Caco-2 (cell line): ENCODE data around the gene FNDC3A. TPM values are rescaled to one million over a fixed set of nuclear protein-coding genes. Genes with fewer than 3 reads are reported as not detected.

Experiments
- BruUV-seq: library from RNA; stranded (reverse); fragments of 400-500 nt; replicated peaks from 2 replicates; lab custom pipeline; 2021; lab: Mats Ljungman, UMichigan
- CTCF ChIA-PET: fragments of 300-600 bp; sonication (Branson Sonifier 250); formaldehyde crosslinking; loops from one replicate; lab custom pipeline; 2022; ENCODE audit warnings: antibody characterized with exemption; lab: Charles Lee
- POLR2A ChIA-PET: fragments of 300-600 bp; sonication (Branson Sonifier 250); formaldehyde crosslinking; loops from one replicate; lab custom pipeline; 2022; ENCODE audit warnings: antibody characterized with exemption; lab: Charles Lee
- DNase-seq, 2 experiments: peaks; one replicate each; pipeline versions ENCODE4 v3.0.0 to v3.0.0-alpha.2; 2020 to 2022
- H3K27me3 ChIP-seq: replicated peaks from 2 replicates; pipeline ENCODE4 v1.6.0; 2011; ENCODE audit warnings: low read length; ENCODE audit not compliant: control insufficient read depth, insufficient read depth
- H3K36me3 ChIP-seq: 2 replicates; pipeline ENCODE4 v1.5.1; 2011; ENCODE audit warnings: low read length; ENCODE audit not compliant: control insufficient read depth, insufficient read depth
- H3K4me1 ChIP-seq: fragments of 250-450 bp; sonication (Bioruptor Pico); 2 replicates; pipeline ENCODE4 v1.5.1; 2020; ENCODE audit warnings: mild to moderate bottlenecking
- H3K4me3 ChIP-seq: 2 replicates; pipeline ENCODE4 v1.5.1; 2011; ENCODE audit warnings: low read depth, mild to moderate bottlenecking, control low read depth, low read length
- H3K9me3 ChIP-seq: fragments of 250-450 bp; sonication (Bioruptor Pico); 2 replicates; pipeline ENCODE4 v1.5.1; 2020; ENCODE audit warnings: mild to moderate bottlenecking, moderate library complexity
- H3K27ac Mint-ChIP-seq: one replicate; pipeline ENCODE4 v1.8.0; 2022; ENCODE audit warnings: mixed read lengths; ENCODE audit not compliant: unreplicated experiment
- H3K27me3 Mint-ChIP-seq: one replicate; pipeline ENCODE4 v1.8.0; 2022; ENCODE audit warnings: mixed read lengths; ENCODE audit not compliant: insufficient read depth, unreplicated experiment
- H3K36me3 Mint-ChIP-seq: one replicate; pipeline ENCODE4 v1.8.0; 2022; ENCODE audit warnings: mild to moderate bottlenecking, mixed read lengths; ENCODE audit not compliant: insufficient read depth, unreplicated experiment
- H3K4me1 Mint-ChIP-seq: one replicate; pipeline ENCODE4 v1.8.0; 2022; ENCODE audit warnings: low read depth, mixed read lengths; ENCODE audit not compliant: unreplicated experiment
- H3K4me3 Mint-ChIP-seq: one replicate; pipeline ENCODE4 v1.8.0; 2022; ENCODE audit warnings: mild to moderate bottlenecking, moderate library complexity, mixed read lengths; ENCODE audit not compliant: unreplicated experiment
- H3K9me3 Mint-ChIP-seq: one replicate; pipeline ENCODE4 v1.8.0; 2022; ENCODE audit warnings: mixed read lengths; ENCODE audit not compliant: unreplicated experiment
- CTCF ChIP-seq, 2 experiments: fragments of 200-600 bp in 1 of 2; IDR thresholded peaks; 1 replicate in 1 of 2; 2 replicates in 1 of 2; pipeline versions ENCODE4 v1.5.1 to v1.8.0; 2011 to 2022; ENCODE audit warnings: antibody characterized with exemption in 1 of 2, control low read depth in 1 of 2, inconsistent platforms in 1 of 2, low read depth in 1 of 2, low read length in 1 of 2, mild to moderate bottlenecking in 1 of 2, moderate library complexity in 1 of 2; ENCODE audit not compliant: insufficient read depth in 1 of 2, severe bottlenecking in 1 of 2, unreplicated experiment in 1 of 2
- intact Hi-C: fragments of 100-400 bp; cut with micrococcal nuclease; formaldehyde crosslinking; loops from one replicate; pipeline ENCODE4 v1.10.0; 2022; ENCODE audit not compliant: unreplicated experiment
- total RNA-seq: library from RNA; stranded (reverse); gene quantifications from 2 replicates; pipeline ENCODE4 v1.2.3, GENCODE V29; 2022

Gene FNDC3A
- total RNA-seq, 1 experiment from 2014 or later, result 32.5 TPM

GRCh38 chr13:49220036-49220855 is 244.5 kb downstream of the FNDC3A start, which contains the start of gene MLNR:
Gene MLNR (plus strand): TSS chr13:49220338. CDS start chr13:49220338, 0 bp downstream.
- Histone ChIP-seq H3K4me1 (0 out of 2 replicates have a peak, but pooled peaks cover 3% of the 10 kb centered on the region), H3K36me3 (no peaks in the 10 kb centered on the region), H3K27me3 (no peaks in the 10 kb centered on the region), H3K9me3 (no peaks in the 10 kb centered on the region), H3K4me3 (peak within 1 kb of the TSS; percentile 31)
- POLR2A ChIA-PET, result interaction anchor here (0.7 kb wide), 1 partner anchor 28 kb away, joined by 3 read pairs; the partner anchor contains the start of gene CDADC1
- H3K9me3 Mint-ChIP-seq, result no peaks in the 10 kb centered on the region
- CTCF ChIA-PET, result interaction anchor here (0.6 to 1.9 kb wide), 3 partner anchors 27 to 473 kb away, joined by 3 to 5 read pairs (median 5); partner anchors contain the start of gene CDADC1
- H3K4me1 Mint-ChIP-seq, result peaks cover 19% of the 10 kb centered on the region
- H3K4me3 Mint-ChIP-seq, result peak within 1 kb of the TSS; percentile 74
- H3K36me3 Mint-ChIP-seq, result no peaks in the 10 kb centered on the region
- TF ChIP-seq CTCF (IDR thresholded peaks at IDR 0.05; ENCODE audit: insufficient read depth in 1 of 2, low read depth in 1 of 2, low read length in 1 of 2, severe bottlenecking in 1 of 2, unreplicated experiment in 1 of 2), result peak; percentile 33 to 38
- H3K27me3 Mint-ChIP-seq, result peaks cover 14% of the 10 kb centered on the region
- peak; percentile 70 to 82 for DNase-seq
- no TSS peak for BruUV-seq
- no peak within 1 kb of the TSS for H3K27ac Mint-ChIP-seq
- intact Hi-C loops, result loop anchor here (10.0 kb wide), 1 partner anchor 65 kb away; no protein-coding TSS in a partner anchor

- Histone ChIP-seq H3K9me3 (no peaks in the 10 kb centered on the region), H3K36me3 (no peaks in the 10 kb centered on the region), H3K27me3 (no peaks in the 10 kb centered on the region), H3K4me1 (0 out of 2 replicates have a peak, but pooled peaks cover 3% of the 10 kb centered on the region), H3K4me3 (no peak overlapping the region)
- Mint-ChIP-seq H3K36me3 (no peaks in the 10 kb centered on the region), H3K27ac (no peak overlapping the region), H3K27me3 (peaks cover 14% of the 10 kb centered on the region), H3K4me3 (peak overlapping the region; percentile 74), H3K4me1 (peaks cover 19% of the 10 kb centered on the region), H3K9me3 (no peaks in the 10 kb centered on the region)
- ChIA-PET POLR2A (no interaction called here), CTCF (no interaction called here)
- no peak for DNase-seq
- BruUV-seq, result no TSS peak
- TF ChIP-seq CTCF (IDR thresholded peaks at IDR 0.05; ENCODE audit: insufficient read depth in 1 of 2, low read depth in 1 of 2, low read length in 1 of 2, severe bottlenecking in 1 of 2, unreplicated experiment in 1 of 2), result no peak
- intact Hi-C loops, result loop anchor here (10.0 kb wide), 1 partner anchor 64 kb away; no protein-coding TSS in a partner anchor
Measured at GRCh38 chr13:49220856-49221589, 245.3 kb downstream of the FNDC3A start.

- intact Hi-C loops, result loop anchor here (10.0 kb wide), 1 partner anchor 63 kb away; no protein-coding TSS in a partner anchor
- no peak for TF ChIP-seq CTCF (IDR thresholded peaks at IDR 0.05; ENCODE audit: insufficient read depth in 1 of 2, low read depth in 1 of 2, low read length in 1 of 2, severe bottlenecking in 1 of 2, unreplicated experiment in 1 of 2)
- 0 out of 2 replicates have a peak, but pooled peaks cover 3% of the 10 kb centered on the region for H3K4me1 ChIP-seq
- CTCF ChIA-PET, result no interaction called here
- Mint-ChIP-seq H3K27me3 (peaks cover 14% of the 10 kb centered on the region), H3K4me3 (peak overlapping the region; percentile 52), H3K4me1 (peaks cover 19% of the 10 kb centered on the region), H3K36me3 (no peaks in the 10 kb centered on the region), H3K27ac (no peak overlapping the region), H3K9me3 (no peaks in the 10 kb centered on the region)
- DNase-seq, result no peak
- POLR2A ChIA-PET, result no interaction called here
- H3K4me3 ChIP-seq, result no peak overlapping the region
- no peaks in the 10 kb centered on the region for H3K36me3 ChIP-seq
- no peaks in the 10 kb centered on the region for H3K27me3 ChIP-seq
- BruUV-seq, result no TSS peak
- H3K9me3 ChIP-seq, result no peaks in the 10 kb centered on the region
Measured at GRCh38 chr13:49221590-49221965, 245.9 kb downstream of the FNDC3A start.
